CD4-positive, alpha-beta T cell (primary cell): Measurements from ENCODE around the gene EML6. TPM values are rescaled to one million over a fixed set of nuclear protein-coding genes. Genes with fewer than 3 reads are reported as not detected.

Source experiments
- ATAC-seq: fragments of 200-7000 bp; cut with Tn5 transposase; one replicate; pipeline ENCODE4 v1.10.0; 2022; ENCODE audit warnings: mild to moderate bottlenecking; ENCODE audit not compliant: poor library complexity
- CTCF ChIA-PET: fragments of 350-600 bp; sonication (Branson Sonifier 250); formaldehyde crosslinking; loops from one replicate; lab custom pipeline; 2021; ENCODE audit warnings: antibody characterized with exemption, inconsistent platforms; lab: Charles Lee
- POLR2A ChIA-PET: fragments of 350-600 bp; sonication (Branson Sonifier 250); formaldehyde crosslinking; loops from one replicate; lab custom pipeline; 2021; ENCODE audit warnings: antibody characterized with exemption, inconsistent platforms; lab: Charles Lee
- DNase-seq, 14 experiments: peaks; one replicate each; pipeline ENCODE4 v3.0.0-alpha.2; 2013 to 2020; ENCODE audit warnings: mixed read lengths in 2 of 14
- H3K27ac ChIP-seq, 2 donors: one replicate each; pipeline versions ENCODE4 v1.5.1 to v1.7.0; 2013; ENCODE audit warnings: low read length in 2 of 2, low read depth in 1 of 2, mild to moderate bottlenecking in 1 of 2
- H3K27me3 ChIP-seq, 2 experiments: 1 replicate in 1 of 2; 2 replicates in 1 of 2; pipeline versions ENCODE4 v1.6.1 to v1.7.0; 2013; ENCODE audit warnings: low read length in 2 of 2, control low read depth in 1 of 2, mild to moderate bottlenecking in 1 of 2, moderate library complexity in 1 of 2; ENCODE audit not compliant: insufficient read depth in 2 of 2, control insufficient read depth in 1 of 2
- H3K36me3 ChIP-seq: one replicate; pipeline ENCODE4 v1.6.1; 2013; ENCODE audit warnings: low read length, control low read depth; ENCODE audit not compliant: insufficient read depth
- H3K4me1 ChIP-seq: one replicate; pipeline ENCODE4 v1.6.1; 2013; ENCODE audit warnings: low read length, control low read depth; ENCODE audit not compliant: insufficient read depth
- H3K4me3 ChIP-seq: one replicate; pipeline ENCODE4 v1.5.1; 2013; ENCODE audit warnings: mild to moderate bottlenecking, low read length, moderate library complexity
- H3K9me3 ChIP-seq, 2 experiments: 1 replicate in 1 of 2; 2 replicates in 1 of 2; pipeline versions ENCODE4 v1.6.1 to v1.7.0; 2013; ENCODE audit warnings: low read length in 2 of 2, mild to moderate bottlenecking in 2 of 2, control low read depth in 1 of 2, moderate library complexity in 1 of 2; ENCODE audit not compliant: control insufficient read depth in 1 of 2, insufficient read depth in 1 of 2
- H3K27ac Mint-ChIP-seq: one replicate; pipeline ENCODE4 v1.8.0; 2020; ENCODE audit warnings: mixed read lengths
- H3K27me3 Mint-ChIP-seq: one replicate; pipeline ENCODE4 v1.8.0; 2021; ENCODE audit warnings: mixed read lengths
- H3K36me3 Mint-ChIP-seq: one replicate; pipeline ENCODE4 v1.8.0; 2021; ENCODE audit warnings: low read depth, mixed read lengths
- H3K4me1 Mint-ChIP-seq: one replicate; pipeline ENCODE4 v1.8.0; 2021; ENCODE audit warnings: low read depth, mixed read lengths
- H3K4me3 Mint-ChIP-seq: one replicate; pipeline ENCODE4 v1.8.0; 2020; ENCODE audit warnings: mild to moderate bottlenecking, mixed read lengths
- H3K9me3 Mint-ChIP-seq: one replicate; pipeline ENCODE4 v1.8.0; 2020; ENCODE audit warnings: mixed read lengths
- intact Hi-C, 2 experiments: fragments of 100-400 bp; cut with DNase I in 1 of 2; cut with micrococcal nuclease in 1 of 2; formaldehyde crosslinking; loops; one replicate each; pipeline versions ENCODE4 v1.15.1 to v1.9.0; 2023 to 2025; cut with DNase I, micrococcal nuclease
- total RNA-seq, 174 experiments: library from RNA in 2 of 174; stranded (reverse) in 2 of 174; gene quantifications; one replicate each; pipeline ENCODE4 v1.2.3 and lab custom pipeline; 2021 to 2026
- TF ChIP-seq, protein P1 (sequence below): fragments of 200-600 bp; IDR thresholded peaks from one replicate; pipeline ENCODE4 v1.8.0; 2022; ENCODE audit warnings: antibody characterized with exemption, mild to moderate bottlenecking

The EML6 gene
- total RNA-seq, 2 experiments from 2014 or later: 0.22 to 0.34 TPM

- peak overlapping the region in 1 of 2 donors; percentile 49 for H3K27ac ChIP-seq
- no peaks in the 10 kb centered on the region for H3K36me3 ChIP-seq
- ChIA-PET POLR2A (interaction anchor here (0.7 to 1.8 kb wide), 11 partner anchors 13 to 896 kb away, joined by 3 to 8 read pairs (median 4); partner anchors contain the start of genes ACYP2, CLHC1, RPS27A and RTN4), CTCF (interaction anchor here (1.1 to 1.4 kb wide), 3 partner anchors 18 to 606 kb away, joined by 3 to 4 read pairs (median 3); no protein-coding TSS in a partner anchor)
- H3K36me3 Mint-ChIP-seq: no peaks in the 10 kb centered on the region
- TF ChIP-seq, protein P1, sequence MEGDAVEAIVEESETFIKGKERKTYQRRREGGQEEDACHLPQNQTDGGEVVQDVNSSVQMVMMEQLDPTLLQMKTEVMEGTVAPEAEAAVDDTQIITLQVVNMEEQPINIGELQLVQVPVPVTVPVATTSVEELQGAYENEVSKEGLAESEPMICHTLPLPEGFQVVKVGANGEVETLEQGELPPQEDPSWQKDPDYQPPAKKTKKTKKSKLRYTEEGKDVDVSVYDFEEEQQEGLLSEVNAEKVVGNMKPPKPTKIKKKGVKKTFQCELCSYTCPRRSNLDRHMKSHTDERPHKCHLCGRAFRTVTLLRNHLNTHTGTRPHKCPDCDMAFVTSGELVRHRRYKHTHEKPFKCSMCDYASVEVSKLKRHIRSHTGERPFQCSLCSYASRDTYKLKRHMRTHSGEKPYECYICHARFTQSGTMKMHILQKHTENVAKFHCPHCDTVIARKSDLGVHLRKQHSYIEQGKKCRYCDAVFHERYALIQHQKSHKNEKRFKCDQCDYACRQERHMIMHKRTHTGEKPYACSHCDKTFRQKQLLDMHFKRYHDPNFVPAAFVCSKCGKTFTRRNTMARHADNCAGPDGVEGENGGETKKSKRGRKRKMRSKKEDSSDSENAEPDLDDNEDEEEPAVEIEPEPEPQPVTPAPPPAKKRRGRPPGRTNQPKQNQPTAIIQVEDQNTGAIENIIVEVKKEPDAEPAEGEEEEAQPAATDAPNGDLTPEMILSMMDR: no peak
- ATAC-seq (no peak), DNase-seq (no peak)
- H3K27me3 Mint-ChIP-seq: peaks cover 65% of the 10 kb centered on the region
- intact Hi-C loops: loop anchor here (1.0 to 10.0 kb wide), 14 partner anchors 150 to 970 kb away; partner anchors contain the start of genes ACYP2 (in 2 of the 2), PPP4R3B (in 2 of the 2), ASB3 (in 1 of the 2) and CFAP36 (in 1 of the 2)
- H3K4me1 ChIP-seq: peaks cover 22% of the 10 kb centered on the region
- H3K9me3 ChIP-seq: no peaks in the 10 kb centered on the region
- H3K27ac Mint-ChIP-seq: peak overlapping the region; percentile 28
- H3K27me3 ChIP-seq: peaks cover 16 to 17% of the 10 kb centered on the region in 2 experiments
- H3K4me3 Mint-ChIP-seq: peak overlapping the region; percentile 90
- H3K4me3 ChIP-seq: peak overlapping the region; percentile 81
- H3K4me1 Mint-ChIP-seq: peaks cover 21% of the 10 kb centered on the region
- H3K9me3 Mint-ChIP-seq: no peaks in the 10 kb centered on the region
Observed at GRCh38 chr2:54722641-54723040, 821 bp upstream of the EML6 start.

DNA sequence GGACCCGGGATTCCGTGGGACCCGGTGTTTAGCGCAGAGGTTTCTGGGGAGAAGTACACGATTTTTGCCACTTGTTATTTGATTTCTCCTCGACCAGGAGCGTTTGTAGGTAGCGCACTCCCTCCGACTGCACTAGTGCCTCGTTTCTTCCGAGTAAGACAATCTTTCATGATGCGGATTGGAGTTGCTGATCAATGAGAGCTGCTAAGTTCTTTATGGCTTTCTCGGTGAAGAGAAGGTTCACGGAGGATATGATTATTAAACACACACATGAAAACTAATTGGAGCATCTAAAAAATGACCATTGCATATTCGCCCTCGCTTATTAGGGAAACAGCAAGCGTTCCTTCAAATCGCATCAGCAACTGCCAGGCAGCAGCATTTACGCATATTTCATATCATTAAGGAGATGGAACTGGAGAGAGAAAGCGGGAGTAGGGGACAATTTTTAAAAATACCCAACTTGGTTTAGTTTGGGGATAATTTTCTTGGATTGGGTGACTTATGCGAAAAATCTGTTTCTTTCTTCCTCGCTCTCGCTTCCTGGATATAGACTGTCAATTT is 616 bp downstream of the EML6 start:
- H3K27me3 Mint-ChIP-seq: peaks cover 66% of the 10 kb centered on the region
- ATAC-seq (no peak), DNase-seq (no peak)
- H3K4me1 Mint-ChIP-seq: peaks cover 21% of the 10 kb centered on the region
- Histone ChIP-seq H3K27me3 (peaks cover 15 to 16% of the 10 kb centered on the region in 2 experiments), H3K36me3 (no peaks in the 10 kb centered on the region), H3K27ac (no peak overlapping the region), H3K4me1 (peaks cover 22% of the 10 kb centered on the region), H3K9me3 (no peaks in the 10 kb centered on the region), H3K4me3 (peak overlapping the region; percentile 81)
- H3K9me3 Mint-ChIP-seq: no peaks in the 10 kb centered on the region
- intact Hi-C loops: loop anchor here (1.0 to 10.0 kb wide), 14 partner anchors 151 to 968 kb away; partner anchors contain the start of genes ACYP2 (in 2 of the 2), PPP4R3B (in 2 of the 2), ASB3 (in 1 of the 2) and CFAP36 (in 1 of the 2)
- ChIA-PET POLR2A (interaction anchor here (0.6 to 1.8 kb wide), 6 partner anchors 17 to 894 kb away, joined by 3 to 8 read pairs (median 4); partner anchors contain the start of genes ACYP2, CLHC1 and RPS27A), CTCF (interaction anchor here (1.0 to 1.4 kb wide), 2 partner anchors 114 to 325 kb away, joined by 3 to 4 read pairs; no protein-coding TSS in a partner anchor)
- no peaks in the 10 kb centered on the region for H3K36me3 Mint-ChIP-seq
- peak overlapping the region; percentile 90 for H3K4me3 Mint-ChIP-seq
- TF ChIP-seq, protein P1: peak; percentile 21
- H3K27ac Mint-ChIP-seq: peak overlapping the region; percentile 28

DNA sequence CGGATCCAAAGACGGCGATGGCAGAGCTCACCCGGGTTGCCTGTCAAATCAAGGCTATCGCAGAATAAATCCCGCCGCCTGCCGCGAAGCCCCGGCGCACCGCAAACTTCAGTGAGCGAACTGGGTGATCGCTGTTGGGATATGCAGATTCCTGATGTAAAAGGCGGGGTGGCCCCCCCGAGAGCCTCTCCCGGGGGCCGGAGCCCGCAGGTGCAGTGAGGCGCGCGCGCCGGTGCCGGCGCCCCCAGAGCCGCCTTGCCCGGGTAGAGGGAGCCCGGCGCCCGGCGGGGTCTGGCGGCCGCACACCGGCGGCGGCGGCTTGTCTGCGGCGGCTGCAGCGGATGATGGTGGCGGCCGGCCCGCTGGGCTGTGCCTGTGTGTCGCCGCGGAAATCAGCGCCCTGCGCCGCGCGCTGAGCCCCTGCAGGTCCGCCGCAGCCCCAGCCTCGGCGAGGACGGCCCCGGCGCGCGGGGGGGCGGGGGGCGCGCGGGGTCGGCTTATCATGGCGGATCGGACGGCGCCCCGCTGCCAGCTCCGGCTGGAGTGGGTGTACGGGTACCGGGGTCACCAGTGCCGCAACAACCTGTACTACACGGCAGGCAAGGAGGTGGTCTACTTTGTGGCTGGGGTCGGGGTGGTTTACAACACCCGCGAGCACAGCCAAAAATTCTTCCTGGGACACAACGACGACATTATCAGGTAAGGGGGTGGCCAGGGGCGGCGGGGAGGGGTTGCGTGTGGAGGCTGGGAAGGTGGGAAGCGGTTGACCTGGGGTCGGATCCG is 1.3 kb downstream of the EML6 start:
- DNase-seq: peak in 9 of 14 experiments; percentile 8 to 59 (median 28)
- Histone ChIP-seq H3K4me3 (peak overlapping the region; percentile 81), H3K4me1 (peaks cover 22% of the 10 kb centered on the region), H3K27ac (no peak overlapping the region), H3K9me3 (no peaks in the 10 kb centered on the region), H3K27me3 (peaks cover 10 to 16% of the 10 kb centered on the region in 2 experiments), H3K36me3 (no peaks in the 10 kb centered on the region)
- ChIA-PET POLR2A (interaction anchor here (0.6 kb wide), 1 partner anchor 396 kb away, joined by 3 read pairs; no protein-coding TSS in a partner anchor), CTCF (no interaction called here)
- Mint-ChIP-seq H3K4me3 (peak overlapping the region; percentile 91), H3K27me3 (peaks cover 68% of the 10 kb centered on the region), H3K27ac (no peak overlapping the region), H3K9me3 (no peaks in the 10 kb centered on the region), H3K4me1 (peaks cover 21% of the 10 kb centered on the region), H3K36me3 (no peaks in the 10 kb centered on the region)
- intact Hi-C loops: loop anchor here (5.0 to 10.0 kb wide), 14 partner anchors 113 to 968 kb away; partner anchors contain the start of genes PPP4R3B (in 2 of the 2), ACYP2 (in 1 of the 2), ASB3 (in 1 of the 2) and CCDC88A (in 1 of the 2)
- ATAC-seq: no peak
- TF ChIP-seq, protein P1: no peak
